RPMI8226 (cell line): ENCODE measurements around the gene CASR.
A peak's percentile ranks its signal among the peaks of the same experiment; 100 is the strongest.

Experiments used
- DNase-seq: peaks from one replicate; pipeline ENCODE4 v3.0.0-alpha.2; 2015

CASR gene

DNA sequence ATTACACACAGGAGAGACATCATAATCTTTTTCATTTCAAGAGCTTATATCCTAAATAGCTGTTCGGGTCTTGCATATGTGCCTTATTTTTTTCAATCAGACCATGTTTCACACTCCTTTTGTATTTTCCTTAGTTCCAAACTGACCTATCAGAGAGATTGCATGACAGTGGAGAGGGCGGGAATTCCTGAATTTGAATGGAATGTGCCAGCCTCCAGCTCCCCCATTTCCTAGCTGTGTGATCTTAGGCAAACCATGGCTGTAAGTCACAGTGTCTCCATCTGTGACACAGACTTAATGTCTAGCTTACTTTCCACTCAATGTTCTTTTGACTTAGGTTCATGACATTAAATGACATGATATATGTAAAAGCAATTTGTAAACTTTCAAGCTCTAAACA lies 79.6 kb downstream of the CASR start:
- no peak for DNase-seq

DNA sequence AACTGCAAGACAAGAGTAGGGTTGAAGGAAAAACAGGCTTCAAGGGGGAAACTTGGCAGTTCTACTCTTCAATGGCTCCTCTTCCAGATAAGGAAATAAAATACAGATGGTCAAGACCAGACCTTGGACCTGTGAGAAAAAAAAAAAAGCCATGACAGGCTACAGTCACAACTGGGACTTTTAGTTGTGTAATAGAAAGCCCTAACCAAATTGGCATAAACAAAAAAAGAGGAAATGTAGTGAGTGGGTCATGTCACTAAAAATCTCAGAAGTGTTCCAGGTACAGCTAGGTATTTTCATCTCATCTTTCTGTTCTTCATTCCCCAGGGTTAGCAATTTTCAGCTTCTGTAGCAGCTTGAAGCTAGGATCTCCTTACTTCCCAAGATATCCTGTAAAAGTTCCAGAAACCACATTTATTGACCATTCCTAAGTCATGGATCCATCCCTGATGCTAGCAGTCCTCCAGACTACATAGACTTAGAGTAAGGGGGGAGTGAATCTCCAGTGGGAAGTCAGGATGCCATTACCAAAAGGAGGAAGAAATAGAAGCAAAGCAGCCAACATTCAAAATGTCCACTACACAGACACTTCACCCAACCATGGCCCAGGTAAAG lies 80.6 kb downstream of the CASR start:
- DNase-seq: no peak

DNA sequence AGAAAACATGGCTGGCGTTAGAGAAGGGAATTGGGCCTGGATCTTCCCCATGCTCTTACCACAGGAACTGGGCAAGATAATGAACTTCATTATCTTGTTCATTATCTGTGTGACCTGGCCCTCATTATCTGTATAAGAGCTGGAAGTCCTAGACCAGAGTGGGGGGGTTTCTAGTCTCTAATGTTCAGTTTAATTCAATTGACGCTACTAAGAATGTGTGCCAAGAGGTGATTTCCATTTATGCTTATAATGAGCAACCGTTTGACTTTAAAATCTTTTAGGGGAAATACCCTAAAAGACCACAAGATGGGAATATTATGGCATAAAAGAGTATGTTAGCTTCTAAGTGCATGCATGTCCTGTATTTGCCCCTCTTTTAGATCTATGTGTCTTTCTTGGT lies 82.5 kb downstream of the CASR start:
- no peak for DNase-seq

DNA sequence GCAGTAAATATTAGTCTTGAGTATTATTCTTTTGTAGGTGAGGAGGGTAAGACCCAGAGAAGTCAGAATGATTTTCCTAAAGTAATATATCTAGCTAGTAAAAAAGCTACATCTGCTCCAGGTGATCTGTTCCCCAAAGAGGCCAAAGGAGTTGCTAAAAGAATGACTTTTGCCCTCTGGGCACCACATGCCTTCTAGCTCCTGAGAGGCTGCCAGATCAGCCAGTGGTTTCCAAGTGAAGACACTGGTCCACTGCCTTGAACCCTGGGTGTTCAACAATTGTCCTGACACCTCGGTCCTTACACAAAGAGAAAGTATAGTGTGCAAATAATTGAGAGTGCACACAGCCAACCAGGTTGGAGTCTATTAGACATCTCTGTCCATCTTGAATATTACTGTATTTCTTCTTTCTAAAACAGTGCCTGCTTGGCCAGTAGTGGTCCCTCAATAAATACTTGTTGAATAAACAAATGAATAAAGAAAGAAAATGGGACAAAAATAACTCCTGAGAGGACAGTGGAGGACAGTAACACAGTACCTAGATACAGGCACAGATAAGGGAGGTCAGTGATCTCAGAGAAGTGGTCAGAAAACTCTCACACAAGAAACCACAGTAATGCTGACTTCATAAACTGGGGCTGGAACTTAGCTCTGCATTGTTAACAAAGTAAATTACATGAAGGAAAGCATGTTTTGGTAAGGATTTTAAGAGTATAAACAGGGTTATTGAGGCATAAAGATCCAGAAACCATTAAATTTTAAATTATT lies 85.0 kb downstream of the CASR start:
- no peak for DNase-seq

DNA sequence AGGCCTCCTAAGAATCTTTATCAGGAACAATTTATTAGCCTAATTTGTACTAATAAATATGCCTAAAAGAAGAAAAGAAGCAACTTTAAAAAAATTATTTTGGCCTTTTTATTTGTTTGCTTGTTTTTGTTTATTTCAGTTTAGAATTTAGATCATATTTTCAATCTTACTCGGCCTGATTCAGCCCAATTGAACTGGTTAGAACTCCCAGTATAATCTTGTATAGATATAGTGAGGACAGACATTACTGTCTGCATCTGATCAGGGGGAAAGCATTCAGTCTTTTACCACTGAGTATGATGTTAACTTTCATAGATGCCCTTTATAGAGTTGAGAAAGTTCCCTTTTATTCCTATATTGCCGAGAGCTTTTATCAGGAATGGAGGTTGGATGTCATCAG lies 85.6 kb downstream of the CASR start:
- DNase-seq: no peak

DNA sequence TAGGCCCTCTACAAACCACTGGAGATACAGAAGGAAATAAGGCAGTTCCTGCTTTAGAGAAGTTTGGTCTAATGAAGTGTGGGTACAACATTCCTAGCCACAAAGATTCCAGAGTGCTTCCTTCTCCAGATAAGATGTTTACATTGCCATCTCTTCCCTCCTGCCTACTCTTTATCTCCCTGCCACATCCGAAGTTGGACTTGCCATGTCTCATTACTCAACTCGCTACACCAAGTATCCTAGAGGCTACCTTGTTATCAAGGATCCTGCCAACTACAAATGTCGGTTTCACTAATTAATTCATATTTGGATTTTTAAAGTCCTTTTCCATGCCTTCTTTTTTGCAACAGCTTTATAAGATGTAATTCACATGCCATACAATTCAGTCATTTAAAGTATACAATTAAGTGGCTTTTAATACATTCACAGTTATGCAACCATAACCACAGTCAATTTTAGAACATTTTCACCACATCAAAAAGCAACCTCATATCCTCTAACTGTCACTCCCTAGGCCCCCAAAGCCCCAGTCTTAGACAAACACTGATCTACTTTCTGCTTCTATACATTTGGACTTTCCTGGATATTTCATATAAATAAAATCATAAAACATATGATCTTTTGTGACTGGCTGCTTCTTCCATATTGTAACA lies 87.9 kb downstream of the CASR start:
- no peak for DNase-seq

DNA sequence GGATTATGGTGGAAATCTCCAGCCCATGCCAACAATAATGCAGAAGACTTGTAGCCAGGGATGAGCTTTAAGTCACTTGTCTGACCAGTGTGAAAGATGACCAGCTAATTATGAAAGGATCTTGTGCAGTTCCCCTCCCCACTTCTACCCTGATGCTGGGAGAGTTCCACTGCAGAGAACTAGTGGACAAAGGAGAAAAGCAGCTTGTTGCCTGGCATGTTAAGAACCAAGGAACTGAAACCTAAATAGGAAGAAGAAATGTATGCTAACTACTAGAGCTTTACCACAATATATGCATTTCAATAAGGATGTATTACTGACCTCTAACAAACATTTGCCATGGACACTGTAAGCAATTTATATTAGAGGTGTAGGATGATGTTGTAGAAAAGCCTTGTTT lies 89.4 kb downstream of the CASR start:
- no peak for DNase-seq

DNA sequence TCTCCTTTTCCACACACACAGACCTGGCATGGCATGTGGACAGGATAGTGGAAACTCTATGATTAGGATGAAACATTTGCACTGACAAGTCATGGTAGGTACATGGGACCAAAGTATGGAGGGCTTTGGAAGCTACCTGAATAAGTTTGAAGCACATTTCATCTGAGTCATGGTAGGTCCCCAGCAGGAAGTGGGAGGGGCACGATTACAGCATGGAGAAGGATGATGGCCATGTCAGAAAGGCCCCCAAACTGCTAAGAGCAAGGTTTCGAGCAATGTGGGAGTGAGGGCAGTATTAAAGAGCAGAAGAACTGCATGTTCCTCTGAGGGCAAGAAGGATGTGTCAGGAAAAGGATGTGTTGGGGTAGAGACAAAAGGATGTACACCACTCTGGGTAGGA lies 90.0 kb downstream of the CASR start:
- DNase-seq: no peak

DNA sequence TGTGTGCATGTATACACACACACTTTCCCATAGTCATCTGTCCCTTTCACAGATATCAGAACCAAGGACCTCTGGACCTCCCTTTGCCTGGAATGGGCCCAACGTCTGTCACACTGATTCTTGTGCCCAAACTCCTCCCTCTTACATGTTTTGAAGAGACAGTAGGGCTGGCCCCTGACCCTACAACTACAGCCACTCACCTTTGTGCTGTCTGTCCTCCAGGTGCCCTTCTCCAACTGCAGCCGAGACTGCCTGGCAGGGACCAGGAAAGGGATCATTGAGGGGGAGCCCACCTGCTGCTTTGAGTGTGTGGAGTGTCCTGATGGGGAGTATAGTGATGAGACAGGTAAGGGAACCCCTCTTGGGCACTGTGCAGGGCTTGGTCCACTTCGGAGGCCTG lies 98.4 kb downstream of the CASR start:
- no peak for DNase-seq

DNA sequence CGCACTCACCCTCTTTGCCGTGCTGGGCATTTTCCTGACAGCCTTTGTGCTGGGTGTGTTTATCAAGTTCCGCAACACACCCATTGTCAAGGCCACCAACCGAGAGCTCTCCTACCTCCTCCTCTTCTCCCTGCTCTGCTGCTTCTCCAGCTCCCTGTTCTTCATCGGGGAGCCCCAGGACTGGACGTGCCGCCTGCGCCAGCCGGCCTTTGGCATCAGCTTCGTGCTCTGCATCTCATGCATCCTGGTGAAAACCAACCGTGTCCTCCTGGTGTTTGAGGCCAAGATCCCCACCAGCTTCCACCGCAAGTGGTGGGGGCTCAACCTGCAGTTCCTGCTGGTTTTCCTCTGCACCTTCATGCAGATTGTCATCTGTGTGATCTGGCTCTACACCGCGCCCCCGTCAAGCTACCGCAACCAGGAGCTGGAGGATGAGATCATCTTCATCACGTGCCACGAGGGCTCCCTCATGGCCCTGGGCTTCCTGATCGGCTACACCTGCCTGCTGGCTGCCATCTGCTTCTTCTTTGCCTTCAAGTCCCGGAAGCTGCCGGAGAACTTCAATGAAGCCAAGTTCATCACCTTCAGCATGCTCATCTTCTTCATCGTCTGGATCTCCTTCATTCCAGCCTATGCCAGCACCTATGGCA lies 100.5 kb downstream of the CASR start:
- no peak for DNase-seq

DNA sequence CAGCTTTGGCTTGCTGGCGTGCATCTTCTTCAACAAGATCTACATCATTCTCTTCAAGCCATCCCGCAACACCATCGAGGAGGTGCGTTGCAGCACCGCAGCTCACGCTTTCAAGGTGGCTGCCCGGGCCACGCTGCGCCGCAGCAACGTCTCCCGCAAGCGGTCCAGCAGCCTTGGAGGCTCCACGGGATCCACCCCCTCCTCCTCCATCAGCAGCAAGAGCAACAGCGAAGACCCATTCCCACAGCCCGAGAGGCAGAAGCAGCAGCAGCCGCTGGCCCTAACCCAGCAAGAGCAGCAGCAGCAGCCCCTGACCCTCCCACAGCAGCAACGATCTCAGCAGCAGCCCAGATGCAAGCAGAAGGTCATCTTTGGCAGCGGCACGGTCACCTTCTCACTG lies 101.0 kb downstream of the CASR start:
- no peak for DNase-seq

DNA sequence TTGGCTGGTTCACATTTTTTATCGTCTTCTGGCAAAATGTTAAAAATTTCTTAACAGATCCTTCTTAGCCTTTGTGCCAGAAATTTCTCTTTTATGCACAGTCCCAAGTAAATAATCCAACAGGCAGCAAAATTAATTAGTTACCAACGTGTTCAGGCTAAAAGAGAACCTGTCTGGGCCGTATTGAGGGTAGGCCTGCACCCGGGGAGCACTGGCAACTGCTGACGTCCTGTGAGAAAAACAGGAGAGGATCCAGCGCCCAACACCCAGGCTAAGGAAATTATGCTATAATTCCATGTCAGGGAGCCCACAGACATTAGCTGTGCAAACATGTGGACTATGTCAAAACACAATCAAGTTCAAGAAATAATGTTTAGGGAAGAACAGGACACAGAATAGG lies 110.9 kb downstream of the CASR start:
- DNase-seq: no peak

DNA sequence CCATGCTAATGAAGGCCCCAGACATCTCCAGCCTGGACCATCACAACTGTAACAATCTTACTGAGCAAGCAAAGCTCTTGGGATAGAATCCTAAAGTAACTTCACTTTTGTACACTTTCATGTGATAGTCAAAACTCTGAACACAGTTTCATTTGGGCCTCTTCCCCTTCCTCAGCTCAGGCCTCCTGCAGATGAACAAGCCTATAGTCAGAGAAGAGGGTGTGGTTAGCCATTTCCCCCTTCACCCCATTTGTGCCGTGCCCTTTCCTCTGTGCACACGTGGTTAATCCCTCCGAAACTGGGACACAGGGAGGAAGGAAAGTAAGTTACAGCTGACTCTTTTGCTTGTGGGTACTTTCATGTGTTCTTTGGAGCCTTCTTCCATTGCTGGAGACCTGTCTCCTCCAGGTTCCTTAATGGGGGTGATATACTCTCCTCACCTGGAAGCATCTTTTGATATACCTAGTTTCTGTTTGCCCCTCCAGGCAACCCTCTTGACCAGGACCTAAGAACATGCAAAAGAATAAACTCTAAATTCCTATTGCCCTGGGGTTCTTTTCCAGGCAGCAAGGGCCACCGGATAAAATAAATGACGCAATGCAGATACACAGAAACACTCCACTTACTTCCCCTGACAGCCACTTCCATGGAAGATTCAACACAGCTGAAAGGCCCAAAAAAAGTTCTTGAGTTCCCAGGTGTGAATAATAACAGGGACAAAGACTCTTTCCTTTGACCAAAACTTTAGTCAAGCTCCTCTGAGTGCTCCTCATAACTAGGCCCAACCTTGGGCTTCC lies 112.0 kb downstream of the CASR start:
- no peak for DNase-seq

DNA sequence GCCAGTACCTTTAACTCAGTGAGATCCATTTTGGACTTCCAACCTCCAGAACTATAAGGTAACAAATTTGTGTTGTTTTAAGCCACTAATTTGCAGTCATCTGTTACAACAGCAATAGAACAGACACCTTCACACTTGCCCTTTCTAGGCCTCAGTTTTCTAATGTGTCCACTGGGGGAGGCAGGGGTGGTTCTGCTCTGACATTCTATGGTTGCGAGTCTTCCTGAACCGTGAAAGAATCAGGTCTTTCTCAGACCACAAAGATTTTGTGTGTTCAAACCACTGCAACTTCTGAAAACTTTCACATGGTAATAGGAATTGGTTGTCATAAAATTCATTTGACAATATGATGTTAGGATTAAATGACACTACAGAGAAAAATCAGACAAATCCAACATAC lies 114.8 kb downstream of the CASR start:
- no peak for DNase-seq

DNA sequence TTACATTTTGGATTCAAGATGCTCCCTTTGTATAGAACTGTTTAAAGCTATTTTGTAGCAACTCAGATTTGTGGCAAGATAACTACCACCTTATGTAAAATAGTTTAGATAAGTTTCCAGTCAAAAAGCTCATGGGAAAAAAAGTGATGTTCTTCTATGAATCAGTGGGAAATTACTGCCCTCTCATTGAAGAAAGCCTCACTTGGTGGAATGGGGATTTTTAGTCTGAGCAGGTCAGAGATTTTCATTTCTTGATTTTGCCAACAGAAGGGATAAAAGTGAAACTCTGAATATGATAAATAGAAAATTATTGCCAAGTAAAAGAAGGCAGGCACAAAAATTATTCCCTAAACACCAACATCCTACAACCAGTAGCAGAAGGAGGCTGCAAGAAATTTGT lies 115.7 kb downstream of the CASR start:
- DNase-seq: no peak

DNA sequence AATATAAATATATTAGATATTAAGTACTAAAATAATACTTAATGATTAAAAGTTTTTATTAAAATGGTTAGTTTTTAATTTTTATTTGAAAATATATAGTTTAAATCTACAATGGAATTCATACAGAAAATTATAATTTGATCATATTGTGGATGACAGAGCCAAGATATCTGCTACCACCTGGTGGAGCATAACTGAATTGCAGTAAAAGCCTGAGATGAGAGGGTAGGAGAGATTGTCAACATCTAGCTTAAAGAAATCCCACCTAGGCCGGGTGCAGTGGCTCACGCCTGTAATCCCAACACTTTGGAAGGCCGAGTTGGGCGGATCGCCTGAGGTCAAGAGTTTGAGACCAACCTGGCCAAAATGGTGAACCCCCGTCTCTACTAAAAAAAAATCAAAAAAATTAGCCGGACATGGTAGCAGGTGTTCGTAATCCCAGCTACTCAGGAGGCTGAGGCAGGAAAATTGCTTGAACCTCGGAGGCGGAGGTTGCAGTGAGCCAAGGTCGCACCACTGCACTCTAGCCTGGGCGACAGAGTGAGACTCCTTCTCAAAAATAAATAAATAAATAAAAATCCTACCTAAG lies 116.5 kb downstream of the CASR start:
- DNase-seq: peak; percentile 39

DNA sequence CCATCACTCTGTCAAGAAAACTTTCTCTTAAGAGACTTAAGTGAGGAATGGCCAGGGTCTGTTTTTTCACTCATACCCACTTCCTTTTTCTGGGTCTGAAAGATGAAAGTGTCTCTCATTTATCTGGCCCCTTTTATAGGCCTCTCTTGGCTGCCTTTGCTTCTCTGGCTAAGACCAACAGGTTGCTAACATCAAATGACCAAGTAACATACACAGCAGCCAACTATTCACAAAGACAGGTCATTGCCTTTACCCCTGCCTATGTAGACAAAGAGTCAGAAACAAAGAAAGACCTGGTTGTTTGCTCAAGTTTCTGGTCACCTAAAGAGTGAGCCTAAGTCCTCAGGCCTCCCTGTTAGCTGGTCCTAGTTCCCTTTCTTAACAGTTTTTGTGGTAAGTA lies 117.6 kb downstream of the CASR start:
- no peak for DNase-seq

DNA sequence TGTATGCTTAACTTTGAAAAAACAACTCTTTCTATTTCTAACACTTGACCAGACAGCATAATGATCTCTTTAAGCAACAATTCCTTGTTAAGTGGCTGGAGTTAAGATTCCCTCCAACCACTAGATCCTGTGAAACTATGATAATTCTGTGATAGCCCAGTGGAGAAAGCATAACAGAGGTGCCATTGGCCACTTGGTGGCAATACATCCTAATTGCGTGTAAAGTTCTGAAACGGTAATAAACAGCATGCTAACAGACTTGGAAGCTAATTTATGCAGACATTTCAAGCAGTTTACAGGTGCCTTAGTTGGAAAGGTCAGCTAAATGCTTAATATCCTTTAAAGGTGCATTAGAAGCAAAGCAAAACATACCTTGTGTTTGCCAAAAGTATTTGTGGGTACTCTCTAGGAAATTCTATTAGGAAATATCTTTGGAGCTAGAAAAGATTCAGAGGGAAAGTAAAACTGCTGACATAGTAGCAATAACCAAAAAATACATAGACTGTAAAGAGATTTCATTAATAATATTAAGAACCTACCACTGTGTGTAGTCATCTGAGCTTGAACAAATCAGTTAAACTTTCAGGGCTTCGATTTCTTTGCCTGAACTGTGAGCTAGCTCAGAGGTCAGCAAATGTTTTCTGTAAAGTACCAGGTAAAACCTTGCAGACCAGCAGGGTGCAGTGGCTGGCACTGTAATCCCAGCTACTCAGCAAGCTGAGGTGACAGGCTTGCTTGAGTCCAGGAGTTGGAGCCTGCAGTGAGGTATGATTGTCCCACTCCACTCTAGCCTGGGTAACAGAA lies 122.6 kb downstream of the CASR start:
- DNase-seq: peak; percentile 40

DNA sequence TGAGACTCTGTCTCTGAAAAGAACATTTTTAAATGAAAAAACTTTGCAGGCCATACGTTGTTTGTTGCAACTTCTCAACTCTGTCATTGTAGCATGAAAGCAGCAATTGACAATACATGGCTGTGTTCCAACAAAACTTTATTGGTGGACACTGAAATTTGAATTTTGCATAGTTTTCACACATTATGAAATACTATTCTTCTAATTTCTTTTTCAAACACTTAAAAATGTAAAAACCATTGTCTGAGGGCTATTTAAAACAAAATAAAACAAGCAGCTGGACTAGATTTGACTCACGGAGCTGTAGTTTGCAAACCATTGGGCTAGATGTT lies 123.1 kb downstream of the CASR start:
- DNase-seq: no peak

DNA sequence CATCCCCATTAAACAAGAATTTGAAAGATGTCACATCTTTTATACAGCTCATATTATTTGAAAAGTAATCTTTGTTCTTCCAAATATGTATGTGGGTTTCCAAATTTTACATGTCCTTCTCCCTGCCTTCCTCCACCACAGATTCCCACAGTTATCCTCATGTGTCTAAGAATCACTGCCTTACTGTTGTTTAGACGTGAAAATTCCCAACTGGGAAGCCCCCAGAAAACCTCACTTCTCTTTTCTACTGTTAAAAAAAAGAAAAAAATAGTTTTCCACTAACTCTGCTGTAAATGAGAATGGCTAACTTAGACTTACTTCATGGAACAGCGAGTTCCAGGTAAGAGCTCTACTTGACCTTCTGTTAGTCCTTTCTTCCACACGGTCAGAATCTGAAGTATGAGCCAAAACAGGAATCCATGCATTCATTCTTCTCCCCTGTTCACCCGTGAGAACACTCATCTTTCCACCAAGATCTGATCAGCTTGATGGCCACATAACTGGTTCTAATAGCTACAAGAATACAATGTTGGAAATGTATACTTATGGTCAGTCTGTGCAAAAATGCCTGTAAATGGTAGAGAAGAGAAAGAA lies 123.7 kb downstream of the CASR start:
- no peak for DNase-seq

DNA sequence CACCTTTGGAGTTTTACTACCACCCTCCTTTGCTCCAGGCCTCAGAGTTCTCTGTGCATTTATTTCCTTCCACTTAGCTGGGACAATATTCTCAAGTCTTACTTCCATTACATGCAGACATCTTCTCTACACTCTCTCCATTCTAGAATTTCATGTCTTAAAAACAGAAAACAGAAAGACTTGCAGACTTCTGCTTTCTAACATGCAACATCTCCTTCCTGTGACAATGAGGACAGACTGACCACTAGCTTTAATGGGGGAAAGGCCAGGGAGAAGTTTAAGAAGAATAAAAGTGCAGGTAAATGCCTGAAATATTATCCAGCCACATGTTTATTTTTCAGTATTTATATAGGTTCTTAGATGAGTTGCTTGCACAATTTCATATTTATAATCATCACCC lies 124.5 kb downstream of the CASR start:
- DNase-seq: no peak

DNA sequence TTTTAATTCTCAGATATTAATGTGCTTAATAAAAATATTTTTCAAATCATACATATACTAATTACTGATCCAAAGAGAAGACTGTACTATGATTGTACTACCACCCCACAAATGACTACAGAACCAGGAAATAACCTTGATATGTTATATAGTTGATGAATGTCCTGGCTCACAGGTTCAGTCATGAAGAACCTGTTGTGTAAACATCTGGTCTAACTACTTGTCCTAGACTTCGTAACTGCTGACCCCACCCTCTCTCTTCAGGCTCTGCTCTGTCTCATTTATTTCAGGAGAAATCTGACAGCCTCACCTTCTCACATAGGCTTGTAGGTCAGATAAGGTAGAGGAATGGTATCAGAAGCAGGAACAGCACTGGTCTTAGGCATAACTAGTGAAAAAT lies 126.9 kb downstream of the CASR start:
- no peak for DNase-seq
